Stimulated activated CD8-positive, alpha-beta memory T cell treated with anti-CD3 and anti-CD28 coated beads, Interleukin-7, amount 100 ng/mL, for 24 hours (primary cell): Measurements from ENCODE around the gene KLHL42.
"Not testable (repeated sequence)": the region's sequence is repeated elsewhere in the genome, so short reads cannot be mapped to it uniquely, and the experiment has no call there.

Experiments used
- DNase-seq: peaks from one replicate; pipeline ENCODE4 v3.0.0-alpha.2; 2020; ENCODE audit warnings: low read depth

Gene KLHL42

GRCh38 chr12:27817766-27818165 lies 37.7 kb downstream of the KLHL42 start:
- no peak for DNase-seq

GRCh38 chr12:27818401-27818918 lies 38.4 kb downstream of the KLHL42 start:
- DNase-seq = no peak

- no peak for DNase-seq
These were observed 40.5 kb downstream of the KLHL42 start for GRCh38 chr12:27820564-27820963.

GRCh38 chr12:27821259-27821973 lies 41.4 kb downstream of the KLHL42 start:
- no peak for DNase-seq

- peak; percentile 18 for DNase-seq
These were observed 42.2 kb downstream of the KLHL42 start for GRCh38 chr12:27822076-27822712.

GRCh38 chr12:27823038-27823437 lies 43.0 kb downstream of the KLHL42 start:
- DNase-seq = no peak

- DNase-seq = no peak
These were observed 44.3 kb downstream of the KLHL42 start for GRCh38 chr12:27824126-27824842.

GRCh38 chr12:27826076-27826475 lies 46.0 kb downstream of the KLHL42 start:
- DNase-seq = no peak

- no peak for DNase-seq
These were observed 48.2 kb downstream of the KLHL42 start for GRCh38 chr12:27828196-27828595.

GRCh38 chr12:27838543-27839185 lies 58.6 kb downstream of the KLHL42 start:
- DNase-seq = no peak

- no peak for DNase-seq
These were observed 60.4 kb downstream of the KLHL42 start for GRCh38 chr12:27840229-27840999.

GRCh38 chr12:27841392-27841882 lies 61.4 kb downstream of the KLHL42 start:
- no peak for DNase-seq

- DNase-seq = no peak
These were observed 63.7 kb downstream of the KLHL42 start for GRCh38 chr12:27843714-27844245.

GRCh38 chr12:27844366-27845090 lies 64.5 kb downstream of the KLHL42 start:
- no peak for DNase-seq

GRCh38 chr12:27845187-27845586 lies 65.2 kb downstream of the KLHL42 start:
- DNase-seq = no peak

- not testable (repeated sequence) for DNase-seq
These were observed 65.7 kb downstream of the KLHL42 start for GRCh38 chr12:27845706-27846105.

- not testable (repeated sequence) for DNase-seq
These were observed 67.3 kb downstream of the KLHL42 start for GRCh38 chr12:27847293-27847692.

- no peak for DNase-seq
These were observed 71.3 kb downstream of the KLHL42 start for GRCh38 chr12:27851311-27851710.

- no peak for DNase-seq
These were observed 72.1 kb downstream of the KLHL42 start for GRCh38 chr12:27852117-27852516.
